ENCODE results near the gene KLHL3. TPM values are rescaled to one million over a fixed set of nuclear protein-coding genes. Genes with fewer than 3 reads are reported as not detected.

Gene KLHL3
- total RNA-seq, 1 experiment from 2014 or later, result 13.6 TPM

GRCh38 chr5:137631453-137631852 is 104.4 kb downstream of the KLHL3 start:
- no peak overlapping the region for H3K27ac ChIP-seq
- no peak for DNase-seq
- intact Hi-C loops (cut with micrococcal nuclease; ENCODE audit: unreplicated experiment), result no loop called here
- no peaks in the 10 kb centered on the region for H3F3A ChIP-seq (ENCODE audit: insufficient read depth, low read depth)
- no peaks in the 10 kb centered on the region for H3K9me3 ChIP-seq (ENCODE audit: insufficient read depth, low read depth)
- no peaks in the 10 kb centered on the region for H3K9me2 ChIP-seq (ENCODE audit: insufficient read depth)
- H3K4me1 ChIP-seq (replicated peaks; ENCODE audit: insufficient read depth), result peaks cover 4% of the 10 kb centered on the region; the same call in 1 of the 2 replicates
- no peak overlapping the region for H2AFZ ChIP-seq
- H4K20me1 ChIP-seq (ENCODE audit: insufficient read depth), result no peaks in the 10 kb centered on the region
- CTCF ChIA-PET, result no interaction called here
- POLR2A ChIA-PET (ENCODE audit: unreplicated experiment), result no interaction called here
- H3K36me3 ChIP-seq (ENCODE audit: low read depth), result no peaks in the 10 kb centered on the region
- no peaks in the 10 kb centered on the region for H3K79me2 ChIP-seq (ENCODE audit: low read depth)
- H3K4me2 ChIP-seq, result no peak overlapping the region
- no TSS peak for BruUV-seq (replicated peaks)
- no peak for TF ChIP-seq EZH2 (IDR thresholded peaks at IDR 0.05; ENCODE audit: low read depth)
- TF ChIP-seq CTCF (conservative IDR thresholded peaks at IDR 0.05), result no peak
- H3K27me3 ChIP-seq (ENCODE audit: insufficient read depth, low read depth), result no peaks in the 10 kb centered on the region
- H3K4me3 ChIP-seq, result no peak overlapping the region

GRCh38 chr5:137630972-137631370 is 104.9 kb downstream of the KLHL3 start:
- intact Hi-C loops (cut with micrococcal nuclease; ENCODE audit: unreplicated experiment), result no loop called here
- no peak overlapping the region for H3K4me2 ChIP-seq
- no peaks in the 10 kb centered on the region for H3K9me2 ChIP-seq (ENCODE audit: insufficient read depth)
- CTCF ChIA-PET, result no interaction called here
- DNase-seq, result no peak
- no peaks in the 10 kb centered on the region for H3K27me3 ChIP-seq (ENCODE audit: insufficient read depth, low read depth)
- POLR2A ChIA-PET (ENCODE audit: unreplicated experiment), result no interaction called here
- no peaks in the 10 kb centered on the region for H4K20me1 ChIP-seq (ENCODE audit: insufficient read depth)
- no TSS peak for BruUV-seq (replicated peaks)
- H3K36me3 ChIP-seq (ENCODE audit: low read depth), result no peaks in the 10 kb centered on the region
- no peaks in the 10 kb centered on the region for H3F3A ChIP-seq (ENCODE audit: insufficient read depth, low read depth)
- no peaks in the 10 kb centered on the region for H3K79me2 ChIP-seq (ENCODE audit: low read depth)
- H3K4me3 ChIP-seq, result no peak overlapping the region
- H2AFZ ChIP-seq, result no peak overlapping the region
- H3K9me3 ChIP-seq (ENCODE audit: insufficient read depth, low read depth), result no peaks in the 10 kb centered on the region
- TF ChIP-seq EZH2 (IDR thresholded peaks at IDR 0.05; ENCODE audit: low read depth), result no peak
- no peak for TF ChIP-seq CTCF (conservative IDR thresholded peaks at IDR 0.05)
- H3K4me1 ChIP-seq (replicated peaks; ENCODE audit: insufficient read depth), result peaks cover 4% of the 10 kb centered on the region; the same call in 1 of the 2 replicates
- no peak overlapping the region for H3K27ac ChIP-seq

GRCh38 chr5:137630216-137630971 is 105.5 kb downstream of the KLHL3 start:
- H3K27ac ChIP-seq, result no peak overlapping the region
- no TSS peak for BruUV-seq (replicated peaks)

More at GRCh38 chr5:137630216-137630971, 105.5 kb downstream of the KLHL3 start:
- intact Hi-C loops (cut with micrococcal nuclease; ENCODE audit: unreplicated experiment), result no loop called here
- no peaks in the 10 kb centered on the region for H3K36me3 ChIP-seq (ENCODE audit: low read depth)
- no peaks in the 10 kb centered on the region for H3K27me3 ChIP-seq (ENCODE audit: insufficient read depth, low read depth)
- no peaks in the 10 kb centered on the region for H4K20me1 ChIP-seq (ENCODE audit: insufficient read depth)
- TF ChIP-seq EZH2 (IDR thresholded peaks at IDR 0.05; ENCODE audit: low read depth) (no peak), CTCF (conservative IDR thresholded peaks at IDR 0.05) (no peak)
- no peaks in the 10 kb centered on the region for H3F3A ChIP-seq (ENCODE audit: insufficient read depth, low read depth)
- CTCF ChIA-PET, result interaction anchor here (1.2 to 1.4 kb wide), 2 partner anchors 112 to 439 kb away, joined by 4 to 10 read pairs; no protein-coding TSS in a partner anchor
- no peaks in the 10 kb centered on the region for H3K9me3 ChIP-seq (ENCODE audit: insufficient read depth, low read depth)
- DNase-seq, result no peak
- H3K79me2 ChIP-seq (ENCODE audit: low read depth), result no peaks in the 10 kb centered on the region
- no peak overlapping the region for H3K4me2 ChIP-seq
- H3K9me2 ChIP-seq (ENCODE audit: insufficient read depth), result no peaks in the 10 kb centered on the region
- H3K4me1 ChIP-seq (replicated peaks; ENCODE audit: insufficient read depth), result peaks cover 4% of the 10 kb centered on the region; the same call in 1 of the 2 replicates
- H3K4me3 ChIP-seq, result no peak overlapping the region
- POLR2A ChIA-PET (ENCODE audit: unreplicated experiment), result no interaction called here
- no peak overlapping the region for H2AFZ ChIP-seq

Measured in PC-9 (cell line).